ENCODE measurements around the gene RAB6B.
"Not testable (repeated sequence)": the region's sequence is repeated elsewhere in the genome, so short reads cannot be mapped to it uniquely, and the experiment has no call there.

Gene RAB6B

GRCh38 chr3:133815386-133815785 lies 80.3 kb downstream of the RAB6B start:
- no peak for DNase-seq (ENCODE audit: low read depth in 2 of 2)

DNA sequence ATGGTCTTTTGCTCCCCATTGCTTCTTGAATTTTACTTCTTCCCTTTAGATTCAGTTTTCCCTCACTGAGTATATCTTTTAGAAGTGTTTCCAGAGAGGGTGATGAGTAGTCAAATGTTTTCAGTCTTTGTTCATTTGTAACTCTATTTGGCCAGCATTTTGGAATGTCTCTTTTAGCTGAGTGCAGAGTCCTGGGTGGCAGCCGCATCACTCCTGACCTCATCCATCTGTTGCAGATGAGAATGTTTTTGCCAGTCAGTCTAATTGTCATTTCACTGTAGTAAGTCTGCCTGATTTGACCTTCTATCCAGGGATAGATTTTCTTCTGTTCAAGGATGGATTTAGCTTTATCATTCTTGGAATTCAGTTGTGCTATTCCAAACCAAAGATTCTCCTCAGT lies 82.8 kb downstream of the RAB6B start:
- no peak for DNase-seq (ENCODE audit: low read depth in 2 of 2)

DNA sequence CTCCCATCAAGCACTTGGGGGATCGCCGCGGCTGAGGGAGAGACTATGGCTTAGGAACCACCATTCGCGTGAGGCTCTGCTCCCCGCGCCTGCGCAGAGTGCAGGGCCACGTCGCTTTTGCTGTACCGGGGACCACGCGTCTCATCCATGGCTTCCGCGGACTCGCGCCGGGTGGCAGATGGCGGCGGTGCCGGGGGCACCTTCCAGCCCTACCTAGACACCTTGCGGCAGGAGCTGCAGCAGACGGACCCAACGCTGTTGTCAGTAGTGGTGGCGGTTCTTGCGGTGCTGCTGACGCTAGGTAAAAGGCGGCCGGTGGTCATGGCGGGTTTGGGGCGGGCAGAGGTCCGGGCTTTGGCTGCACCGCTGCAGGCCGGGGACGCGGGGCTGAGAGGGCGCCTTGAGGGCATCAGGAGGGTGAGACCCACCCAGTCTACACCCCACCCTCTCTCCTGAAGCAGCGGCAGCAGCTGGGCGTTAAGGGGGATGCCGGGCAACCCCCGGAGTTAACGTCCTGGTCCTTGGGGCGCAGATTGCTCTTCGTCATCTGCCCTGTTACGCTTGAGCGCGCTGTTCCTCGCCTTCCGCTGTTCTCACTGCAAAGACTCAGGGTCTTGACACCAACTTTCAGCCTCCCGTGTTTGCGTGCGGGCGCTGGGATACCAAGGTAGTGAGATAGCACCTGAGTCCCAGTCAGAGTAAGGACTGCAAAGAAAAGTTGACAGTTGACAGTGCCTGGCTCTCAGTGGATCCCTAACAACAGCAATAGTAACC lies 89.8 kb downstream of the RAB6B start, which contains the start of gene SRPRB:
Gene SRPRB (plus strand): TSS at position 114 of the 774 bp plus-strand sequence. CDS start 34 bp downstream, at position 148.
- peak; percentile 87 to 95 for DNase-seq (ENCODE audit: low read depth in 2 of 2)

DNA sequence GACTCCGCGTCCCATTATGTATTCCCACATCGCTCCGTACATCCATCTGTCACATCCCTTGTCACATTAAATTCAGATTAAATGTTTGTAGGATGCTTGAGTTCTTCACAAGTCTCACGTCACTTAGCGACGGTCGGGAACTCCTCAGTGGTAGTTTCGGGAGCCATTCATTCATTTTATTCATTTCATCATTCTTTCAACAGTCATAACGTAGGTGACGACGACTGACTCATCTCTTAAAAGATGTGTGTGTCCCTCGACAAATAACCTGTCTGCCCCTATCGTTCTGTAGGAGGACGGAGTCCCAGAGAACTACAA lies 90.3 kb downstream of the RAB6B start:
- no peak for DNase-seq (ENCODE audit: low read depth in 2 of 2)

DNA sequence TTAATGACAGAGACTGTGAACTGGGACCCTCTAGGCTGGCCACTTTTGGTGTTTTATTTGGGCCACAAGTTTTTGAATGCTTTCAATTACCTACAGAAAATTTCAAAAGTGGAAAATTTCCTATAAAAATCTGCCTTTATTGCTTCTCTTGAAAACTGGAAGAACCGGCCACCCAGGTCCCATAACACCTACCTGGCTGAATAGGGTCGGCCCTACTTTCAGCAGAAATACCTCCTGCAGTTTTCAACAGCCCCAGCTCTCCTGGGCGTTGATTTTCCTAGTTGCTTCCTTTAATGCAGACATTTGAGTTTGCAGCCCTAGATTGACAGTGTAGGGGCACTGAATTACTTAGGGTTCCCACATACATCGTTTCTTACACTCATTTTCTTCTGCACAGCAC lies 90.8 kb downstream of the RAB6B start:
- DNase-seq (ENCODE audit: low read depth in 2 of 2) = no peak

- no peak for DNase-seq (ENCODE audit: low read depth in 2 of 2)
These were observed 92.2 kb downstream of the RAB6B start for GRCh38 chr3:133803469-133803868.

GRCh38 chr3:133799794-133800585 lies 95.7 kb downstream of the RAB6B start:
- no peak for DNase-seq (ENCODE audit: low read depth in 2 of 2)

- DNase-seq (ENCODE audit: low read depth in 2 of 2) = no peak
These were observed 98.1 kb downstream of the RAB6B start for GRCh38 chr3:133797396-133798105.

GRCh38 chr3:133792171-133792763 lies 103.4 kb downstream of the RAB6B start:
- DNase-seq (ENCODE audit: low read depth in 2 of 2) = no peak

DNA sequence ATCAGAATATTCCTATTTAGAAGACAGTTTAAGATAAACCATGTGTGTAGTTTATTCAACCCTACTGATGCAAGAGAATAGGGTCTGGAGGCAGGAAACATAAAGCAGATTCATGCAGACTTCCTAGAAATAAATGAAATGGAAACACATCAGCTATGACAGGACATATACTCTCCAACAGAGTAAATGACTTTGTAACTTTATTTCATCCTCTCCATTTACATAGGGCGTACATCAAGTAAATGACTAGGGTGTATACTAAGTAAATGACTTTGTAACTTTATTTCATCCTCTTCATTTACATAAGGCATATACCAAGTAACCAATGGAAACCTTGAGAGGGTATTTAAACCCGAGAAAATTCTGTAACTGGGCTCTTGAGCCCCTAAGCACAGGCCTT lies 107.7 kb downstream of the RAB6B start:
- no peak for DNase-seq (ENCODE audit: low read depth in 2 of 2)

GRCh38 chr3:133783762-133784161 lies 111.9 kb downstream of the RAB6B start:
- DNase-seq (ENCODE audit: low read depth in 2 of 2) = no peak

- DNase-seq (ENCODE audit: low read depth in 2 of 2) = no peak
These were observed 113.2 kb downstream of the RAB6B start for GRCh38 chr3:133782454-133782853.

DNA sequence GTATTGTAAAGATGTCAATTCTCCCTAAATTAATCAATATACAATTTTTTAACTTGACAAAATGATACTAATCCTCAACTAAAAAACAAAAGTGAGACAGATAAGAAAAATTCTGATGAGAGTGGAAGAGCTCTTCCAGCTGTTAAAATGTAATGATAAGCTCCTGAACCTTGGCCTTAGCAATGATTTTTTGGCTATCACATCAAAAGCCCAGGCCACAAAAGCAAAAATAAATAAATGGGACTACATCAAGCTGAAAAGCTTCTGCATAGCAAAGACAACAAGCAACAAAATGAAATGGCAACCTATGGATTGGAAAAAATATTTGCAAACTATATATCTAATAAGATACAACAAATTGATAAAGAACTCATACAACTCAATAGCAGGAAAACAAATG lies 114.1 kb downstream of the RAB6B start:
- DNase-seq (ENCODE audit: low read depth in 2 of 2) = no peak

- DNase-seq (ENCODE audit: low read depth in 2 of 2) = not testable (repeated sequence)
These were observed 114.9 kb downstream of the RAB6B start for GRCh38 chr3:133780756-133781155.

DNA sequence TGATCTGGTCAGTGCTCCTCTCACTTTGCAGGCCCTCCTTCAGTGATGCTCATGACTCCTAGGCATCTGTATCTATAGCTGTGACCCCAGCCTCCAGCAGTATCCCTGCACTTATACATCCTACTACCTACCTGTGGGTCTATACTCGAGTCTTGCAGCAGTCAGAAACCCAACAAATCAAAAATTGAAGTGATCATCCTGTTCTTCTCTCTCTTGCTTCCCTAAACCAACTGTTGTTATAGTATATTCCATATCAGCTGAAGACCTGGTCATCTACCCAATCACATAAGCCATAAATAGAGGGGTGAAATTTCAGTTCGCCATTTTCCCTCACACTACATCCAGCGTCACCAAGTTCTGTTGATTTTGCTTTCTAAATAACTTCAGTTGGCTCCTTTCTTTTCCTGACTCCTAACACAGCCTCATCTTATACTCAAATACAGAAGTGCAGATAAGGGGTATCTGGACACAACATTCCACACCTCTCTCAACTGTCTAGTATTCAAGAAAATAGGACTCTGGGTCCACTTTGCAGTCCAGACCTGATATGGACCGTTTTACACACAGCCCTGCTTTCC lies 116.0 kb downstream of the RAB6B start:
- no peak for DNase-seq (ENCODE audit: low read depth in 2 of 2)

- DNase-seq (ENCODE audit: low read depth in 2 of 2) = no peak
These were observed 117.7 kb downstream of the RAB6B start for GRCh38 chr3:133777807-133778568.

- no peak for DNase-seq (ENCODE audit: low read depth in 2 of 2)
These were observed 118.8 kb downstream of the RAB6B start for GRCh38 chr3:133776794-133777438.

- DNase-seq (ENCODE audit: low read depth in 2 of 2) = no peak
These were observed 119.8 kb downstream of the RAB6B start for GRCh38 chr3:133775835-133776234.

GRCh38 chr3:133775309-133775708 lies 120.4 kb downstream of the RAB6B start:
- no peak for DNase-seq (ENCODE audit: low read depth in 2 of 2)

Data from stimulated activated CD4-positive, alpha-beta T cell treated with anti-CD3 and anti-CD28 coated beads, Interleukin-4, amount 100 ng/mL, for 48 hours (primary cell).